ENCODE results near the gene MTHFD1L. TPM values are rescaled to one million over a fixed set of nuclear protein-coding genes. Genes with fewer than 3 reads are reported as not detected.

The MTHFD1L gene
- total and polyA plus RNA-seq, 4 experiments from 2014 or later = 3.7 to 11.1 (median 8.9) TPM

- Mint-ChIP-seq H3K4me3 (no peak overlapping the region), H3K4me1 (peaks cover 0 to 2% (median 0%) of the 10 kb centered on the region in 4 donors), H3K27me3 (no peaks in the 10 kb centered on the region), H3K27ac (no peak overlapping the region), H3K9me3 (no peaks in the 10 kb centered on the region), H3K36me3 (peaks cover 12 to 13% of the 10 kb centered on the region in 2 donors)
- Histone ChIP-seq H3K4me1 (ENCODE audit: insufficient read depth, low read length) (no peaks in the 10 kb centered on the region), H3K27me3 (ENCODE audit: insufficient read depth, low read length) (no peaks in the 10 kb centered on the region), H3K4me3 (ENCODE audit: low read length in 2 of 2) (no peak overlapping the region), H3K36me3 (ENCODE audit: insufficient read depth, low read length) (no peaks in the 10 kb centered on the region), H3K9me3 (ENCODE audit: control insufficient read depth in 1 of 2, low read length in 2 of 2) (no peaks in the 10 kb centered on the region), H3K27ac (ENCODE audit: low read depth, low read length) (no peak overlapping the region)
- DNase-seq = no peak
- ChIA-PET POLR2A (ENCODE audit: partially characterized antibody) (no interaction called here), CTCF (ENCODE audit: partially characterized antibody) (interaction anchor here (0.6 kb wide), 1 partner anchor 11 kb away, joined by 3 read pairs; no protein-coding TSS in a partner anchor)
- intact Hi-C loops (cut with micrococcal nuclease) = no loop called here
Measured at GRCh38 chr6:150878347-150879213, 13.1 kb downstream of the MTHFD1L start.

GRCh38 chr6:150880336-150880735 is 14.8 kb downstream of the MTHFD1L start:
- intact Hi-C loops (cut with micrococcal nuclease) = no loop called here
- H3K27ac ChIP-seq (ENCODE audit: low read depth, low read length) = no peak overlapping the region
- POLR2A ChIA-PET (ENCODE audit: partially characterized antibody) = no interaction called here
- peaks cover 16 to 22% of the 10 kb centered on the region in 2 donors for H3K36me3 Mint-ChIP-seq
- no peak overlapping the region for H3K4me3 ChIP-seq (ENCODE audit: low read length in 2 of 2)
- CTCF ChIA-PET (ENCODE audit: partially characterized antibody) = no interaction called here
- no peaks in the 10 kb centered on the region for H3K9me3 ChIP-seq (ENCODE audit: control insufficient read depth in 1 of 2, low read length in 2 of 2)
- DNase-seq = no peak
- no peaks in the 10 kb centered on the region for H3K36me3 ChIP-seq (ENCODE audit: insufficient read depth, low read length)
- no peaks in the 10 kb centered on the region for H3K4me1 ChIP-seq (ENCODE audit: insufficient read depth, low read length)
- H3K27ac Mint-ChIP-seq = no peak overlapping the region
- no peaks in the 10 kb centered on the region for H3K27me3 ChIP-seq (ENCODE audit: insufficient read depth, low read length)
- H3K27me3 Mint-ChIP-seq = no peaks in the 10 kb centered on the region
- H3K9me3 Mint-ChIP-seq = no peaks in the 10 kb centered on the region
- H3K4me1 Mint-ChIP-seq = peaks cover 0 to 2% (median 0%) of the 10 kb centered on the region in 4 donors
- H3K4me3 Mint-ChIP-seq = no peak overlapping the region

GRCh38 chr6:150881911-150882481 is 16.5 kb downstream of the MTHFD1L start:
- no peak overlapping the region for H3K4me3 ChIP-seq (ENCODE audit: low read length in 2 of 2)
- no peaks in the 10 kb centered on the region for H3K27me3 Mint-ChIP-seq
- no peaks in the 10 kb centered on the region for H3K4me1 ChIP-seq (ENCODE audit: insufficient read depth, low read length)
- ChIA-PET POLR2A (ENCODE audit: partially characterized antibody) (interaction anchor here (0.8 kb wide), 1 partner anchor 10 kb away, joined by 4 read pairs; no protein-coding TSS in a partner anchor), CTCF (ENCODE audit: partially characterized antibody) (interaction anchor here (1.2 to 24.8 kb wide), 3 partner anchors 10 to 449 kb away, joined by 3 to 860 read pairs (median 18); no protein-coding TSS in a partner anchor)
- no peak overlapping the region for H3K27ac ChIP-seq (ENCODE audit: low read depth, low read length)
- H3K36me3 ChIP-seq (ENCODE audit: insufficient read depth, low read length) = no peaks in the 10 kb centered on the region
- H3K27ac Mint-ChIP-seq = no peak overlapping the region
- H3K9me3 Mint-ChIP-seq = no peaks in the 10 kb centered on the region
- peaks cover 0 to 2% (median 0%) of the 10 kb centered on the region in 4 donors for H3K4me1 Mint-ChIP-seq
- DNase-seq = no peak
- intact Hi-C loops (cut with micrococcal nuclease) = no loop called here
- H3K36me3 Mint-ChIP-seq = peaks cover 17 to 27% of the 10 kb centered on the region in 2 donors
- no peaks in the 10 kb centered on the region for H3K9me3 ChIP-seq (ENCODE audit: control insufficient read depth in 1 of 2, low read length in 2 of 2)
- no peak overlapping the region for H3K4me3 Mint-ChIP-seq
- H3K27me3 ChIP-seq (ENCODE audit: insufficient read depth, low read length) = no peaks in the 10 kb centered on the region

- ChIA-PET CTCF (ENCODE audit: partially characterized antibody) (interaction anchor here (2.4 to 24.8 kb wide), 2 partner anchors 8 to 447 kb away, joined by 18 to 860 read pairs; no protein-coding TSS in a partner anchor), POLR2A (ENCODE audit: partially characterized antibody) (no interaction called here)
- no peaks in the 10 kb centered on the region for H3K4me1 ChIP-seq (ENCODE audit: insufficient read depth, low read length)
- Mint-ChIP-seq H3K36me3 (peaks cover 25 to 29% of the 10 kb centered on the region in 2 donors), H3K27ac (no peak overlapping the region), H3K9me3 (no peaks in the 10 kb centered on the region), H3K4me1 (peaks cover 0 to 3% (median 0%) of the 10 kb centered on the region in 4 donors), H3K27me3 (no peaks in the 10 kb centered on the region), H3K4me3 (no peak overlapping the region)
- H3K4me3 ChIP-seq (ENCODE audit: low read length in 2 of 2) = no peak overlapping the region
- H3K36me3 ChIP-seq (ENCODE audit: insufficient read depth, low read length) = no peaks in the 10 kb centered on the region
- no peak for DNase-seq
- no peaks in the 10 kb centered on the region for H3K9me3 ChIP-seq (ENCODE audit: control insufficient read depth in 1 of 2, low read length in 2 of 2)
- no peak overlapping the region for H3K27ac ChIP-seq (ENCODE audit: low read depth, low read length)
- intact Hi-C loops (cut with micrococcal nuclease) = no loop called here
- H3K27me3 ChIP-seq (ENCODE audit: insufficient read depth, low read length) = no peaks in the 10 kb centered on the region
Measured at GRCh38 chr6:150883521-150883920, 18.0 kb downstream of the MTHFD1L start.

- Histone ChIP-seq H3K4me1 (ENCODE audit: insufficient read depth, low read length) (no peaks in the 10 kb centered on the region), H3K27ac (ENCODE audit: low read depth, low read length) (no peak overlapping the region), H3K27me3 (ENCODE audit: insufficient read depth, low read length) (no peaks in the 10 kb centered on the region), H3K36me3 (ENCODE audit: insufficient read depth, low read length) (no peaks in the 10 kb centered on the region), H3K9me3 (ENCODE audit: control insufficient read depth in 1 of 2, low read length in 2 of 2) (no peaks in the 10 kb centered on the region), H3K4me3 (ENCODE audit: low read length in 2 of 2) (no peak overlapping the region)
- Mint-ChIP-seq H3K27me3 (no peaks in the 10 kb centered on the region), H3K4me1 (peaks cover 0 to 1% (median 0%) of the 10 kb centered on the region in 4 donors), H3K4me3 (no peak overlapping the region), H3K36me3 (peaks cover 33 to 37% of the 10 kb centered on the region in 2 donors), H3K27ac (no peak overlapping the region), H3K9me3 (no peaks in the 10 kb centered on the region)
- POLR2A ChIA-PET (ENCODE audit: partially characterized antibody) = no interaction called here
- CTCF ChIA-PET (ENCODE audit: partially characterized antibody) = interaction anchor here (24.8 kb wide), 1 partner anchor 444 kb away, joined by 860 read pairs; no protein-coding TSS in a partner anchor
- intact Hi-C loops (cut with micrococcal nuclease) = no loop called here
- DNase-seq = no peak
Measured at GRCh38 chr6:150886155-150886554, 20.7 kb downstream of the MTHFD1L start.

GRCh38 chr6:150887978-150888563 is 22.6 kb downstream of the MTHFD1L start:
- CTCF ChIA-PET (ENCODE audit: partially characterized antibody) = interaction anchor here (1.2 to 24.8 kb wide), 6 partner anchors 8 to 517 kb away, joined by 3 to 860 read pairs (median 5); no protein-coding TSS in a partner anchor
- Mint-ChIP-seq H3K27me3 (no peaks in the 10 kb centered on the region), H3K4me3 (no peak overlapping the region), H3K36me3 (peaks cover 33 to 37% of the 10 kb centered on the region in 2 donors), H3K9me3 (no peaks in the 10 kb centered on the region), H3K27ac (peak overlapping the region in 3 of 7 donors; percentile 37 to 53 (median 39)), H3K4me1 (peaks cover 0 to 3% (median 0%) of the 10 kb centered on the region in 4 donors)
- DNase-seq = no peak
- H3K4me3 ChIP-seq (ENCODE audit: low read length in 2 of 2) = no peak overlapping the region
- H3K9me3 ChIP-seq (ENCODE audit: control insufficient read depth in 1 of 2, low read length in 2 of 2) = no peaks in the 10 kb centered on the region
- H3K36me3 ChIP-seq (ENCODE audit: insufficient read depth, low read length) = no peaks in the 10 kb centered on the region
- POLR2A ChIA-PET (ENCODE audit: partially characterized antibody) = no interaction called here
- H3K27ac ChIP-seq (ENCODE audit: low read depth, low read length) = no peak overlapping the region
- no peaks in the 10 kb centered on the region for H3K4me1 ChIP-seq (ENCODE audit: insufficient read depth, low read length)
- intact Hi-C loops (cut with micrococcal nuclease) = no loop called here
- no peaks in the 10 kb centered on the region for H3K27me3 ChIP-seq (ENCODE audit: insufficient read depth, low read length)

- Mint-ChIP-seq H3K27ac (no peak overlapping the region), H3K36me3 (peaks cover 23 to 24% of the 10 kb centered on the region in 2 donors), H3K4me1 (peaks cover 5 to 12% (median 9%) of the 10 kb centered on the region in 4 donors), H3K27me3 (no peaks in the 10 kb centered on the region), H3K4me3 (no peak overlapping the region), H3K9me3 (no peaks in the 10 kb centered on the region)
- DNase-seq = no peak
- ChIA-PET CTCF (ENCODE audit: partially characterized antibody) (interaction anchor here (1.0 to 24.8 kb wide), 10 partner anchors 8 to 809 kb away, joined by 3 to 860 read pairs (median 10); partner anchors contain the start of gene RMND1), POLR2A (ENCODE audit: partially characterized antibody) (no interaction called here)
- H3K4me1 ChIP-seq (ENCODE audit: insufficient read depth, low read length) = peaks cover 8% of the 10 kb centered on the region
- H3K27me3 ChIP-seq (ENCODE audit: insufficient read depth, low read length) = no peaks in the 10 kb centered on the region
- H3K9me3 ChIP-seq (ENCODE audit: control insufficient read depth in 1 of 2, low read length in 2 of 2) = no peaks in the 10 kb centered on the region
- no peak overlapping the region for H3K4me3 ChIP-seq (ENCODE audit: low read length in 2 of 2)
- H3K27ac ChIP-seq (ENCODE audit: low read depth, low read length) = no peak overlapping the region
- intact Hi-C loops (cut with micrococcal nuclease) = loop anchor here (5.0 kb wide), 1 partner anchor 587 kb away; no protein-coding TSS in a partner anchor
- H3K36me3 ChIP-seq (ENCODE audit: insufficient read depth, low read length) = no peaks in the 10 kb centered on the region
Measured at GRCh38 chr6:150890346-150890745, 24.8 kb downstream of the MTHFD1L start.
